Measurements from ENCODE around the gene NRCAM.

GRCh38 chr7:108291152-108291508, 165.1 kb downstream of the NRCAM start:
- TF ChIP-seq SMC3 (IDR thresholded peaks at IDR 0.05; ENCODE audit: borderline replicate concordance, low read length) (no peak), ZBED1 (IDR thresholded peaks at IDR 0.05; ENCODE audit: borderline replicate concordance) (no peak), CHD2 (IDR thresholded peaks at IDR 0.05; ENCODE audit: borderline replicate concordance, low read depth, low read length) (no peak), SPI1 (IDR thresholded peaks at IDR 0.05; ENCODE audit: borderline replicate concordance, insufficient read depth, low read depth, low read length) (no peak), MAX (IDR thresholded peaks at IDR 0.05; ENCODE audit: low read depth, low read length) (no peak), FOXM1 (IDR thresholded peaks at IDR 0.05; ENCODE audit: low read depth, low read length) (no peak), CTCF (IDR thresholded peaks at IDR 0.05 in 2 of 3, conservative IDR thresholded peaks at IDR 0.05 in 1 of 3; ENCODE audit: control insufficient read depth in 2 of 3, extremely low read depth in 1 of 3, insufficient read depth in 1 of 3, low read depth in 3 of 3, low read length in 3 of 3) (no peak)
